Thyroid gland (tissue), 4 donors: ENCODE data around the gene AHR.

Experiments
- POLR2A ChIP-seq, 2 donors: fragments of 450-650 bp; IDR thresholded peaks; one replicate each; pipeline ENCODE4 v1.6.1; 2017; ENCODE audit warnings: antibody characterized with exemption in 2 of 2, mild to moderate bottlenecking in 2 of 2, moderate library complexity in 1 of 2
- TF ChIP-seq, protein P1 (sequence below), 6 experiments: fragments of 200-600 bp in 3 of 6; fragments of 450-650 bp in 3 of 6; sonication (generic) in 3 of 6; IDR thresholded peaks; one replicate each; pipeline ENCODE4 v1.5.1; 2016 to 2019; ENCODE audit warnings: antibody characterized with exemption in 6 of 6, mild to moderate bottlenecking in 2 of 6, inconsistent platforms in 1 of 6, moderate library complexity in 1 of 6

DNA sequence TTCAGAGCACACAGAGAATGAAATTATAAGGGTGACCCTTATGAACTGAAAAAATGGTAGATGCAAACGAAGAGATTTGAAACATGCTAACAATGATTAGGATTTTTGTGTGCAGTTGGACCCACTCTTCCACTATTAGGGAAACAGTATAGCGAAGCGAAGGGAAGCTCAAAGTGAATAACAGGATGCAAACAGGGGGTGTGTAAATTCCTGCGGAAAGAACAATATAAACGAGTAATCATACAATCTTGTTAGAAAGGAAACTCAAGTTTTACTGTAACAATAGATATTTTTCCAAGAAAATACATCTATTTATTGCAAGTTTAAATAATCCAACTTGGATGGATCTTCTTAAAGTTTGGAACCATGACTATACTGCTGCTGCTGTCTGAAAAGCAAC lies 14.7 kb downstream of the AHR start:
- TF ChIP-seq, protein P1, sequence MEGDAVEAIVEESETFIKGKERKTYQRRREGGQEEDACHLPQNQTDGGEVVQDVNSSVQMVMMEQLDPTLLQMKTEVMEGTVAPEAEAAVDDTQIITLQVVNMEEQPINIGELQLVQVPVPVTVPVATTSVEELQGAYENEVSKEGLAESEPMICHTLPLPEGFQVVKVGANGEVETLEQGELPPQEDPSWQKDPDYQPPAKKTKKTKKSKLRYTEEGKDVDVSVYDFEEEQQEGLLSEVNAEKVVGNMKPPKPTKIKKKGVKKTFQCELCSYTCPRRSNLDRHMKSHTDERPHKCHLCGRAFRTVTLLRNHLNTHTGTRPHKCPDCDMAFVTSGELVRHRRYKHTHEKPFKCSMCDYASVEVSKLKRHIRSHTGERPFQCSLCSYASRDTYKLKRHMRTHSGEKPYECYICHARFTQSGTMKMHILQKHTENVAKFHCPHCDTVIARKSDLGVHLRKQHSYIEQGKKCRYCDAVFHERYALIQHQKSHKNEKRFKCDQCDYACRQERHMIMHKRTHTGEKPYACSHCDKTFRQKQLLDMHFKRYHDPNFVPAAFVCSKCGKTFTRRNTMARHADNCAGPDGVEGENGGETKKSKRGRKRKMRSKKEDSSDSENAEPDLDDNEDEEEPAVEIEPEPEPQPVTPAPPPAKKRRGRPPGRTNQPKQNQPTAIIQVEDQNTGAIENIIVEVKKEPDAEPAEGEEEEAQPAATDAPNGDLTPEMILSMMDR (IDR thresholded peaks at IDR 0.05): no peak
- TF ChIP-seq POLR2A (IDR thresholded peaks at IDR 0.05): no peak
